Liver (tissue), 9 donors: ENCODE results near the gene MDN1. TPM values are rescaled to one million over a fixed set of nuclear protein-coding genes. Genes with fewer than 3 reads are reported as not detected.

Source experiments
- DNase-seq: peaks from one replicate; pipeline ENCODE4 v3.0.0-alpha.2; 2017; ENCODE audit warnings: low spot score
- H3K27ac ChIP-seq, 2 donors: one replicate each; pipeline ENCODE4 v1.7.0; 2013; ENCODE audit warnings: inconsistent platforms in 2 of 2, low read length in 2 of 2, control low read depth in 1 of 2, low read depth in 1 of 2, mild to moderate bottlenecking in 1 of 2
- H3K27me3 ChIP-seq, 4 donors: one replicate each; pipeline versions ENCODE4 v1.6.1 to v1.7.0; 2013; ENCODE audit warnings: low read length in 3 of 4, inconsistent platforms in 1 of 4, mild to moderate bottlenecking in 1 of 4, moderate library complexity in 1 of 4; ENCODE audit not compliant: control insufficient read depth in 4 of 4, insufficient read depth in 4 of 4
- H3K36me3 ChIP-seq, 4 donors: one replicate each; pipeline versions ENCODE4 v1.6.1 to v1.7.0; 2013; ENCODE audit warnings: low read length in 3 of 4, mild to moderate bottlenecking in 3 of 4, low read depth in 1 of 4, moderate library complexity in 1 of 4; ENCODE audit not compliant: control insufficient read depth in 4 of 4, insufficient read depth in 3 of 4
- H3K4me1 ChIP-seq, 4 donors: one replicate each; pipeline versions ENCODE4 v1.6.1 to v1.7.0; 2013; ENCODE audit warnings: low read length in 3 of 4, mild to moderate bottlenecking in 3 of 4, moderate library complexity in 1 of 4; ENCODE audit not compliant: control insufficient read depth in 4 of 4, insufficient read depth in 4 of 4
- H3K4me3 ChIP-seq, 3 donors: one replicate each; pipeline versions ENCODE4 v1.6.1 to v1.7.0; 2013; ENCODE audit warnings: low read length in 3 of 3, control low read depth in 1 of 3, low read depth in 1 of 3, mild to moderate bottlenecking in 1 of 3
- H3K9ac ChIP-seq, 2 donors: one replicate each; pipeline ENCODE4 v1.7.0; 2013; ENCODE audit warnings: low read length in 2 of 2, mild to moderate bottlenecking in 2 of 2, moderate library complexity in 2 of 2, control low read depth in 1 of 2, low read depth in 1 of 2
- H3K9me3 ChIP-seq, 4 donors: one replicate each; pipeline versions ENCODE4 v1.6.1 to v1.7.0; 2013; ENCODE audit warnings: low read length in 3 of 4; ENCODE audit not compliant: control insufficient read depth in 4 of 4
- EGR1 ChIP-seq, 2 donors: IDR thresholded peaks; 2 replicates each; pipeline ENCODE4 v1.6.1; 2016 to 2018; ENCODE audit warnings: antibody characterized with exemption in 2 of 2, low read depth in 2 of 2
- FOXA1 ChIP-seq: IDR thresholded peaks from 2 replicates; pipeline ENCODE4 v1.6.1; 2016; ENCODE audit warnings: antibody characterized with exemption
- FOXA2 ChIP-seq: IDR thresholded peaks from 2 replicates; pipeline ENCODE4 v1.6.1; 2016; ENCODE audit warnings: antibody characterized with exemption
- GABPA ChIP-seq, 2 donors: IDR thresholded peaks in 1 of 2; conservative IDR thresholded peaks in 1 of 2; 2 replicates each; pipeline ENCODE4 v1.6.1; 2016; ENCODE audit warnings: antibody characterized with exemption in 2 of 2, mild to moderate bottlenecking in 1 of 2, moderate library complexity in 1 of 2
- HNF4A ChIP-seq, 2 donors: conservative IDR thresholded peaks; 2 replicates each; pipeline ENCODE4 v1.6.1; 2016; ENCODE audit warnings: antibody characterized with exemption in 2 of 2, mild to moderate bottlenecking in 2 of 2
- HNF4G ChIP-seq: IDR thresholded peaks from 2 replicates; pipeline ENCODE4 v1.6.1; 2016; ENCODE audit warnings: antibody characterized with exemption
- MAX ChIP-seq: IDR thresholded peaks from 2 replicates; pipeline ENCODE4 v1.6.1; 2016; ENCODE audit warnings: antibody characterized with exemption
- RAD21 ChIP-seq, 2 donors: IDR thresholded peaks; 2 replicates each; pipeline ENCODE4 v1.6.1; 2016; ENCODE audit warnings: antibody characterized with exemption in 2 of 2, mild to moderate bottlenecking in 2 of 2
- YY1 ChIP-seq: IDR thresholded peaks from 2 replicates; pipeline ENCODE4 v1.6.1; 2016; ENCODE audit warnings: antibody characterized with exemption, mild to moderate bottlenecking
- WGBS: extraction: QIAGEN DNeasy Blood & Tissue Kit; methylation state at CpG from one replicate; pipeline ENCODE4 v1.1.7; 2013; 5-methylcytosine and 5-hydroxymethylcytosine counted together
- polyA plus RNA-seq, 2 donors: library from polyadenylated mRNA; stranded (reverse) in 1 of 2; unstranded in 1 of 2; fragments of 200-250 nt in 1 of 2; fragments of >200 nt in 1 of 2; fragmentation: Nextera tagmentation in 1 of 2; extraction: Ambion mirVana in 1 of 2; gene quantifications; one replicate each; pipeline versions ENCODE4 v1.2.1 to v1.2.3, GENCODE V29; 2013 to 2015
- total RNA-seq, 2 donors: library from RNA; depleted of rRNA; stranded (reverse); fragments of >200 nt; gene quantifications; one replicate each; pipeline ENCODE4 v1.2.3, GENCODE V29; 2014
- TF ChIP-seq, protein P1 (sequence below): fragments of 150-350 bp; IDR thresholded peaks from 2 replicates; pipeline ENCODE4 v1.5.1; 2017; ENCODE audit warnings: improper control_type of control experiment, low read depth, low read length; ENCODE audit not compliant: missing input control
- donor health status: healthy.
- donor health status: healthy.
- donor health status: healthy.
- donor health status: healthy.
- donor health status: healthy.

The MDN1 gene
- total and polyA plus RNA-seq, 4 donors, result 5.4 to 48.9 (median 22.8) TPM

GRCh38 chr6:89695667-89696066, 123.9 kb downstream of the MDN1 start:
- H3K4me3 ChIP-seq, result no peak overlapping the region
- no peaks in the 10 kb centered on the region for H3K9me3 ChIP-seq
- TF ChIP-seq, protein P1, sequence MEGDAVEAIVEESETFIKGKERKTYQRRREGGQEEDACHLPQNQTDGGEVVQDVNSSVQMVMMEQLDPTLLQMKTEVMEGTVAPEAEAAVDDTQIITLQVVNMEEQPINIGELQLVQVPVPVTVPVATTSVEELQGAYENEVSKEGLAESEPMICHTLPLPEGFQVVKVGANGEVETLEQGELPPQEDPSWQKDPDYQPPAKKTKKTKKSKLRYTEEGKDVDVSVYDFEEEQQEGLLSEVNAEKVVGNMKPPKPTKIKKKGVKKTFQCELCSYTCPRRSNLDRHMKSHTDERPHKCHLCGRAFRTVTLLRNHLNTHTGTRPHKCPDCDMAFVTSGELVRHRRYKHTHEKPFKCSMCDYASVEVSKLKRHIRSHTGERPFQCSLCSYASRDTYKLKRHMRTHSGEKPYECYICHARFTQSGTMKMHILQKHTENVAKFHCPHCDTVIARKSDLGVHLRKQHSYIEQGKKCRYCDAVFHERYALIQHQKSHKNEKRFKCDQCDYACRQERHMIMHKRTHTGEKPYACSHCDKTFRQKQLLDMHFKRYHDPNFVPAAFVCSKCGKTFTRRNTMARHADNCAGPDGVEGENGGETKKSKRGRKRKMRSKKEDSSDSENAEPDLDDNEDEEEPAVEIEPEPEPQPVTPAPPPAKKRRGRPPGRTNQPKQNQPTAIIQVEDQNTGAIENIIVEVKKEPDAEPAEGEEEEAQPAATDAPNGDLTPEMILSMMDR, result no peak
- no peak for TF ChIP-seq YY1
- TF ChIP-seq RAD21 (IDR thresholded peaks at IDR 0.05), result no peak
- H3K36me3 ChIP-seq, result peaks cover 16 to 81% (median 61%) of the 10 kb centered on the region in 4 donors
- 98% methylated on average over 7 of the region's 7 CpGs for WGBS
- DNase-seq, result no peak
- H3K27me3 ChIP-seq, result no peaks in the 10 kb centered on the region
- no peak overlapping the region for H3K9ac ChIP-seq
- no peaks in the 10 kb centered on the region for H3K4me1 ChIP-seq
- H3K27ac ChIP-seq, result no peak overlapping the region

DNA sequence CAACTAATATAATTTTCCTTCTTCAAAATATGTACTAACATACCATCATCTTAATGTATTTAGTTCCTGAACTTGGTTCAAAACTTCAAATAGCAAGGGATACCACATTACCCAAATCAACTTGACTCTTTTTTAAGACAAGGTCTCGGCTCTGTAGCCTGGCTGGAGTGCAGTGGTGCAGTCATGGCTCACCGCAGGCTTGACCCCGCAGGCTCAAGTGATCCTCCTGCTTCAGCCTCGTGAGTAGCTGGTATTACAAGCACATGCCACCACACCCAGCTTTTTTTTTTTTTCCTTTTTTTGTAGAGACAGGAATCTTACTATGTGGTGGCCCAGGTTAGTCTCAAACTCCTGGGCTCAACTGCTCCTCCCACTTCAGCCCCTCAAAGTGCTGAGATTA, 125.2 kb downstream of the MDN1 start:
- no peak for DNase-seq
- Histone ChIP-seq H3K9ac (no peak overlapping the region), H3K4me3 (no peak overlapping the region), H3K4me1 (no peaks in the 10 kb centered on the region), H3K27me3 (no peaks in the 10 kb centered on the region), H3K27ac (no peak overlapping the region), H3K36me3 (peaks cover 17 to 79% (median 63%) of the 10 kb centered on the region in 4 donors), H3K9me3 (no peaks in the 10 kb centered on the region)
- TF ChIP-seq HNF4G (no peak), FOXA1 (no peak), MAX (no peak), FOXA2 (no peak), GABPA (IDR thresholded peaks at IDR 0.05 in 1 of 2, conservative IDR thresholded peaks at IDR 0.05 in 1 of 2) (no peak), HNF4A (conservative IDR thresholded peaks at IDR 0.05) (no peak)
- TF ChIP-seq, protein P1, result no peak
- WGBS, result 96% methylated on average over 4 of the region's 4 CpGs

GRCh38 chr6:89693207-89693606, 126.4 kb downstream of the MDN1 start:
- TF ChIP-seq EGR1 (IDR thresholded peaks at IDR 0.05; ENCODE audit: low read depth in 2 of 2) (no peak), RAD21 (IDR thresholded peaks at IDR 0.05) (no peak), HNF4A (conservative IDR thresholded peaks at IDR 0.05) (no peak), YY1 (no peak)
- TF ChIP-seq, protein P1, result no peak
- no peak overlapping the region for H3K4me3 ChIP-seq
- no peaks in the 10 kb centered on the region for H3K4me1 ChIP-seq
- 96% methylated on average over 2 of the region's 2 CpGs for WGBS
- H3K9me3 ChIP-seq, result no peaks in the 10 kb centered on the region
- peaks cover 16 to 82% (median 63%) of the 10 kb centered on the region in 4 donors for H3K36me3 ChIP-seq
- no peaks in the 10 kb centered on the region for H3K27me3 ChIP-seq
- no peak overlapping the region for H3K9ac ChIP-seq
- no peak overlapping the region for H3K27ac ChIP-seq
- DNase-seq, result no peak
